ENCODE data around the gene NKTR.

NKTR gene

DNA sequence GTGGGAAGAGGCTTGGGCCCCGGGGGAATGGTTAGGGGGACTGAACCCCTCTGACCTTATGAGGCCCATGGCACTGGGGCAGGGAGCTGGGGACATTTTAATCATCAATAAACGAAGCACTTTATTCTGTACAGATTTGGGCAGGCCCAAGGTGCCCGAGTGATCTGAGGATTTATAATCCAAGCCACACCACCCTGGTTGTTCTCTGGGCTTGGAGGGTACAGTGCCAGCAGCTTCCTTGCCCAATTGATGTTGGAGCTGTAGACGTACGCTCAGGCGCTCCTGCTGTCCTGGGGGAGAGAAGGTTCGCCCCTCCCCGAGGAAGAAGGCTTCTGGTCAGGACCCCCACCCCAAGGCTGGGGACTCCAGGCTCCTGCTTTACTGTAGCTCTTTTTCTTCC is 65.5 kb downstream of the NKTR start:
- Histone ChIP-seq H3K27me3 (ENCODE audit: control insufficient read depth, insufficient read depth, low read length) (no peaks in the 10 kb centered on the region), H3K36me3 (ENCODE audit: control insufficient read depth, low read depth, low read length) (no peaks in the 10 kb centered on the region), H3K9me3 (ENCODE audit: control insufficient read depth, low read depth, low read length) (no peaks in the 10 kb centered on the region), H3K27ac (ENCODE audit: low read length) (no peak overlapping the region), H3K9ac (ENCODE audit: low read length) (no peak overlapping the region), H3K4me3 (ENCODE audit: low read length) (no peak overlapping the region), H3K4me1 (ENCODE audit: control insufficient read depth, low read depth, low read length) (no peaks in the 10 kb centered on the region)

- H3K9ac ChIP-seq (ENCODE audit: low read length): no peak overlapping the region
- no peak overlapping the region for H3K27ac ChIP-seq (ENCODE audit: low read length)
- no peak overlapping the region for H3K4me3 ChIP-seq (ENCODE audit: low read length)
- no peaks in the 10 kb centered on the region for H3K4me1 ChIP-seq (ENCODE audit: control insufficient read depth, low read depth, low read length)
- no peaks in the 10 kb centered on the region for H3K36me3 ChIP-seq (ENCODE audit: control insufficient read depth, low read depth, low read length)
- no peaks in the 10 kb centered on the region for H3K27me3 ChIP-seq (ENCODE audit: control insufficient read depth, insufficient read depth, low read length)
- H3K9me3 ChIP-seq (ENCODE audit: control insufficient read depth, low read depth, low read length): no peaks in the 10 kb centered on the region
Observed at GRCh38 chr3:42666577-42666998, 66.1 kb downstream of the NKTR start.

DNA sequence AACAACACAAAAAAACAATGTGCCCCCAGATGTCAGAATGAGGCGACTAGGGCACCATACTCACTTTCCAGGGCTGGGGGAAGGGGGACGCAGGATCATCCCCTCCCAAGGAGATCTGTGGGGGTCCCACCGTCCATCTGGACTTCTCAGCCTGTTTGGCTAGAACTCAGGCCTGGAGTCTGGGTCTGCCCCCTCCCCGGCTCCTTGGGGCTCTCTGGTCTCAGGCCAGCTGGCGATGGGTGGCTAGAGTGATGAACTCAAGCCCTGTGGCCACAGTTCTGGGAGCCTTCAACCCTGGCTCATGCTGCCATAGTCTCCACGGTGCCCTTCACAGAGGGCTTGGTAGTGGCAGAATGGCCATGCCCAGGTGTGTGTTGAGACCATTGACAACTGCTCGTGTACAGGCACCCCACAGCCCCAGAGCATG is 66.6 kb downstream of the NKTR start:
- Histone ChIP-seq H3K9me3 (ENCODE audit: control insufficient read depth, low read depth, low read length) (no peaks in the 10 kb centered on the region), H3K4me3 (ENCODE audit: low read length) (no peak overlapping the region), H3K4me1 (ENCODE audit: control insufficient read depth, low read depth, low read length) (no peaks in the 10 kb centered on the region), H3K36me3 (ENCODE audit: control insufficient read depth, low read depth, low read length) (no peaks in the 10 kb centered on the region), H3K9ac (ENCODE audit: low read length) (no peak overlapping the region), H3K27ac (ENCODE audit: low read length) (no peak overlapping the region), H3K27me3 (ENCODE audit: control insufficient read depth, insufficient read depth, low read length) (no peaks in the 10 kb centered on the region)

DNA sequence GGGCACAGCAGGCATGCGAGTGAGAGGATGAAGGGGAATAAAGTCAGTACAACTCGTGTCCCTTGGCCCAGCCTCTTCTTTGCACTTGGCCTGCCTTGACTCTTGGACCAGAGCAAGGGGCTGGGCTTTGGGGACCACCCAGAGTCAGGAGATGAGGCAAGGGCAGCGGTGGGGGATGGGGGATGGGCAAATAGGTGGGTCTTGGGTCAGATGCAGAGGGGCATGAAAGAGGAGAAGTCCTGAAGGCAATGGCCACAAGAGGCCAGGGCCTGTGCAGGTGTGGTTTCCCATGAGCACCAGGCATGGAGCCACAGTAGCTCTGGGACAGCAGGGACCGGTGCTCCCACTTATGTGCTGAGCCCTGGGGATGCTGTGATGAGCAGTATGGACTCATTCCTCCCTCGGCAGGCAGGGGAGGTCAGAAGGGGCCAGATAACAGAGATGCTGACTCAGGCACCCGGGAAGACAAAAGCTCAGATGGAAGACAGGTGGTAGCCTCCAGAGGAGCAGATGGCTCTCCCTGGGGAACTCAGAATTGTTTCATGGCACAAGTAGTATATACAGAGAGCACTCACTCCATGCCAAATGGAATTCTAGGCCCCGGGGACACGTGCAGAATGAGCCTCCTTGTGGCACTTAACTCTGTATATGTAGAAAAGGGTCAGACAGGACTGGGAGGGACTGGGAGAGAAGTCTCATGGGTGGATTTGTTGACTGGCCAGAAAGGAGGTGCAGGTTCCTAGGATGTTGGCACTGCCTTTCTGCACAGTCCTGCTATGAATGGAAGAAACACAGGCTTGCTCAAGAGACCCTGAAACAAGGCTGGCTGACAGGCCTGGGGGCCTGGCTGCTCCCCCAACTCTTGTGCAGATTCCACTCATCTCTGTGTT is 67.3 kb downstream of the NKTR start:
- Histone ChIP-seq H3K36me3 (ENCODE audit: control insufficient read depth, low read depth, low read length) (no peaks in the 10 kb centered on the region), H3K27ac (ENCODE audit: low read length) (no peak overlapping the region), H3K4me3 (ENCODE audit: low read length) (no peak overlapping the region), H3K9me3 (ENCODE audit: control insufficient read depth, low read depth, low read length) (no peaks in the 10 kb centered on the region), H3K9ac (ENCODE audit: low read length) (no peak overlapping the region), H3K27me3 (ENCODE audit: control insufficient read depth, insufficient read depth, low read length) (no peaks in the 10 kb centered on the region), H3K4me1 (ENCODE audit: control insufficient read depth, low read depth, low read length) (no peaks in the 10 kb centered on the region)

- Histone ChIP-seq H3K9me3 (ENCODE audit: control insufficient read depth, low read depth, low read length) (no peaks in the 10 kb centered on the region), H3K27me3 (ENCODE audit: control insufficient read depth, insufficient read depth, low read length) (no peaks in the 10 kb centered on the region), H3K9ac (ENCODE audit: low read length) (no peak overlapping the region), H3K27ac (ENCODE audit: low read length) (no peak overlapping the region), H3K36me3 (ENCODE audit: control insufficient read depth, low read depth, low read length) (no peaks in the 10 kb centered on the region), H3K4me3 (ENCODE audit: low read length) (no peak overlapping the region), H3K4me1 (ENCODE audit: control insufficient read depth, low read depth, low read length) (no peaks in the 10 kb centered on the region)
Observed at GRCh38 chr3:42668413-42668760, 67.9 kb downstream of the NKTR start.

DNA sequence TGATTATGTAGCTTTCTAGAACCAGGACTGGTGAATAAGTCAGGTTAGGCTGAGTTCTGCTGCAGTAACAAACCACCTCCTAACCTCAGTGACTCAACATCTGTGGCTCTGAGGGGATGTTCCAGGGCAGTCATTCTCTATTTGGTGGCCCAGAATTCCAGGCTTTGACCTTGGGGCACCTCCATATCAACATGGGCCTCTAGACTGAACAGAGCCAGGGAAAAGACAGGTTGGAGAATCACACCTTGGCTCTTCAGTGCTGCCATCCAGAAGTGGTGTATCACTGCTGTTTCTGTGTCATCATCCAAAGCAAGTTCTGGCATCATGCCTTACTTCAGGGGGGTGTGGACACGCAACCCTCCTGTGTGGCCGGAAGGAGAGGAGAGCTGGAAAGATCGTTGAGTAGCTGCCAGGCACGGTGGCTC is 68.3 kb downstream of the NKTR start:
- H3K4me3 ChIP-seq (ENCODE audit: low read length): no peak overlapping the region
- H3K4me1 ChIP-seq (ENCODE audit: control insufficient read depth, low read depth, low read length): no peaks in the 10 kb centered on the region
- H3K27ac ChIP-seq (ENCODE audit: low read length): no peak overlapping the region
- no peak overlapping the region for H3K9ac ChIP-seq (ENCODE audit: low read length)
- H3K27me3 ChIP-seq (ENCODE audit: control insufficient read depth, insufficient read depth, low read length): no peaks in the 10 kb centered on the region
- H3K9me3 ChIP-seq (ENCODE audit: control insufficient read depth, low read depth, low read length): no peaks in the 10 kb centered on the region
- H3K36me3 ChIP-seq (ENCODE audit: control insufficient read depth, low read depth, low read length): no peaks in the 10 kb centered on the region

- Histone ChIP-seq H3K9me3 (ENCODE audit: control insufficient read depth, low read depth, low read length) (no peaks in the 10 kb centered on the region), H3K36me3 (ENCODE audit: control insufficient read depth, low read depth, low read length) (no peaks in the 10 kb centered on the region), H3K4me1 (ENCODE audit: control insufficient read depth, low read depth, low read length) (no peaks in the 10 kb centered on the region), H3K4me3 (ENCODE audit: low read length) (no peak overlapping the region), H3K9ac (ENCODE audit: low read length) (no peak overlapping the region), H3K27me3 (ENCODE audit: control insufficient read depth, insufficient read depth, low read length) (no peaks in the 10 kb centered on the region), H3K27ac (ENCODE audit: low read length) (no peak overlapping the region)
Observed at GRCh38 chr3:42670051-42670576, 69.6 kb downstream of the NKTR start.

DNA sequence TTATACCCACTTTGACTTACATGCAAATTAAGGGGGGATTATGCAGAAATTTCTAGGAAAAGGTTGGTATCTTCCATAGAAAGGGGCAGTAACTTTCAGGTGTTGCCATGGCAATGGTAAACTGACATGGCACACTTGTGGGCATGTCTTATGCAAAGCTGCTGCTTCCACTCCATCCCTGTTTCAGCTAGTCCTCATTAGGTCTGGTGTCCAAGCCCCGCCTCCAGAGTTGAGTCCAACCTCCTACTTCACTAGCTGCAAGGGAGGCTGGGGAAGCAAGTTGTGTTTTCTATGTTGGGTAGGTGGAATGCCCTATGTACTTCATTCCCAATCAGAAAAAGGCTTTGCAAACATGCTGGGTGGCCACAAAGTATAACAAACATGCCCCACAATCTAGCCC is 70.2 kb downstream of the NKTR start:
- Histone ChIP-seq H3K4me1 (ENCODE audit: control insufficient read depth, low read depth, low read length) (no peaks in the 10 kb centered on the region), H3K27me3 (ENCODE audit: control insufficient read depth, insufficient read depth, low read length) (no peaks in the 10 kb centered on the region), H3K27ac (ENCODE audit: low read length) (no peak overlapping the region), H3K9ac (ENCODE audit: low read length) (no peak overlapping the region), H3K36me3 (ENCODE audit: control insufficient read depth, low read depth, low read length) (no peaks in the 10 kb centered on the region), H3K9me3 (ENCODE audit: control insufficient read depth, low read depth, low read length) (no peaks in the 10 kb centered on the region), H3K4me3 (ENCODE audit: low read length) (no peak overlapping the region)

DNA sequence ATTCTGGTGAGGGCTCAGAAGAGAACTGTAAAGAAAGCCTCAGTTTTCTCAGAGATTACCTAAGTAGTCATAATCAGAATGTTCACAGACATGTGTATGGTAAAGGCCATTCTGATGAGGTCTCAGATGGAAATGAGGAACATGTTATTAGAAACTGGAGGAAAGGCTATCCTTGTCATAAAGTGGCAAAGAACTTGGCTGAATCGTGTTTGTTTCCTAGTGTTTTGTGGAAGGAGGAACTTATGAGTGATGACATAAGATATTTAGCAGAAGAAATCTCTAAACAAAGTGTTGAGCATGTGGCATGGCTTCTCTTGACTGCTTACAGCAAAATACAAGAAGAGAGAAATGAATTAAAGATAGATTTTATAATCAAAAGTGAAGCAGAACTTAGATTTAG is 72.0 kb downstream of the NKTR start:
- H3K4me1 ChIP-seq (ENCODE audit: control insufficient read depth, low read depth, low read length): no peaks in the 10 kb centered on the region
- H3K4me3 ChIP-seq (ENCODE audit: low read length): no peak overlapping the region
- no peaks in the 10 kb centered on the region for H3K36me3 ChIP-seq (ENCODE audit: control insufficient read depth, low read depth, low read length)
- H3K27me3 ChIP-seq (ENCODE audit: control insufficient read depth, insufficient read depth, low read length): no peaks in the 10 kb centered on the region
- peaks cover 3% of the 10 kb centered on the region for H3K9me3 ChIP-seq (ENCODE audit: control insufficient read depth, low read depth, low read length)
- no peak overlapping the region for H3K9ac ChIP-seq (ENCODE audit: low read length)
- H3K27ac ChIP-seq (ENCODE audit: low read length): no peak overlapping the region

DNA sequence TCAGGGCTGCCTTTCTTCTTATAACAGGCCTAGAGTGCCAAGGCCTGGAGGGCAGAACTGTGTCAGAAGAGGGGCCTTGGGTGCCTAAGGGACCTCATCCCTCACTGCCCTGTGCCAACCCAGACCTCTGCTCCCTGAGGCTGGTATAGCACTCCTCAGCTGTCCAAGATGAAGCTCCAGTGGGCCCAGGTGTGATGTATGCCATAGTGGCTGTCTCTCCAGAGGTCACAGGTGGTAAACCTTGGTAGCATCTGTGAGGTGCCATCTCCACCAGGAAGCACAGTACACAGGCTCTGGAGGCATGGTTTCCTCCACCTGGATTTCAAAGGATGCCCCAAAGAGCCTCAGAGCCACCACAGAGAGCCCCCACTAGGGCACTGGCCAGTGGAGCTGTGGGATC is 72.6 kb downstream of the NKTR start:
- H3K4me1 ChIP-seq (ENCODE audit: control insufficient read depth, low read depth, low read length): no peaks in the 10 kb centered on the region
- peaks cover 3% of the 10 kb centered on the region for H3K9me3 ChIP-seq (ENCODE audit: control insufficient read depth, low read depth, low read length)
- no peak overlapping the region for H3K27ac ChIP-seq (ENCODE audit: low read length)
- no peaks in the 10 kb centered on the region for H3K36me3 ChIP-seq (ENCODE audit: control insufficient read depth, low read depth, low read length)
- no peak overlapping the region for H3K4me3 ChIP-seq (ENCODE audit: low read length)
- no peak overlapping the region for H3K9ac ChIP-seq (ENCODE audit: low read length)
- no peaks in the 10 kb centered on the region for H3K27me3 ChIP-seq (ENCODE audit: control insufficient read depth, insufficient read depth, low read length)

- peaks cover 5% of the 10 kb centered on the region for H3K4me1 ChIP-seq (ENCODE audit: control insufficient read depth, low read depth, low read length)
- H3K36me3 ChIP-seq (ENCODE audit: control insufficient read depth, low read depth, low read length): no peaks in the 10 kb centered on the region
- H3K9ac ChIP-seq (ENCODE audit: low read length): no peak overlapping the region
- H3K4me3 ChIP-seq (ENCODE audit: low read length): no peak overlapping the region
- peaks cover 3% of the 10 kb centered on the region for H3K9me3 ChIP-seq (ENCODE audit: control insufficient read depth, low read depth, low read length)
- H3K27ac ChIP-seq (ENCODE audit: low read length): no peak overlapping the region
- H3K27me3 ChIP-seq (ENCODE audit: control insufficient read depth, insufficient read depth, low read length): no peaks in the 10 kb centered on the region
Observed at GRCh38 chr3:42674146-42674545, 73.7 kb downstream of the NKTR start.

DNA sequence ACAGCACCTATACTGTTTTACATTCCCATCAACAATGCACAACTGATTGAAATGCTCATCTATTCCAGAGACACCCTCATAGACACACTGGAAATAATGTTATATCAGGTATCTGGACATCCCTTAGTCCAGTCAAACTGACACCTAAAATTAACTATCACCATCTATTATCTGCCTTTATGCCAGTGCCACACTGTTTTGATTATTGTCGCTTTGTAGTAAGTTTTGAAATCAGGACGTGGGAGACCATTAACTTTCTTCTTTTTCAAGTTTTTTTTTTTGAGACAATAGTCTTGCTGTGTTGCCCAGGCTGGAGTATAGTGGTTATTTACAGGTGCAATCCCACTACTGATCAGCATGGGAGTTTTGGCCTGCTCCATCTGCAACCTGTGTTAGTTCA is 75.4 kb downstream of the NKTR start:
- H3K9ac ChIP-seq (ENCODE audit: low read length): no peak overlapping the region

More for the DNA sequence above, 75.4 kb downstream of the NKTR start:
- Histone ChIP-seq H3K9me3 (ENCODE audit: control insufficient read depth, low read depth, low read length) (peaks cover 3% of the 10 kb centered on the region), H3K4me1 (ENCODE audit: control insufficient read depth, low read depth, low read length) (peaks cover 5% of the 10 kb centered on the region), H3K4me3 (ENCODE audit: low read length) (no peak overlapping the region), H3K27ac (ENCODE audit: low read length) (no peak overlapping the region), H3K36me3 (ENCODE audit: control insufficient read depth, low read depth, low read length) (no peaks in the 10 kb centered on the region), H3K27me3 (ENCODE audit: control insufficient read depth, insufficient read depth, low read length) (no peaks in the 10 kb centered on the region)
